NT2/D1 (cell line): Measurements from ENCODE around the gene CACNA1A.

ENCODE experiments used
- SUZ12 ChIP-seq: IDR thresholded peaks from 2 replicates; pipeline ENCODE4 v1.6.1; 2011; ENCODE audit not compliant: insufficient read length, insufficient read depth; ENCODE audit errors: extremely low read depth
- YY1 ChIP-seq: IDR thresholded peaks from 2 replicates; pipeline ENCODE4 v1.6.1; 2011; ENCODE audit not compliant: insufficient read length, insufficient read depth
- ZNF274 ChIP-seq: IDR thresholded peaks from 2 replicates; pipeline ENCODE4 v1.6.1; 2011; ENCODE audit warnings: mild to moderate bottlenecking, low read depth, low read length

DNA sequence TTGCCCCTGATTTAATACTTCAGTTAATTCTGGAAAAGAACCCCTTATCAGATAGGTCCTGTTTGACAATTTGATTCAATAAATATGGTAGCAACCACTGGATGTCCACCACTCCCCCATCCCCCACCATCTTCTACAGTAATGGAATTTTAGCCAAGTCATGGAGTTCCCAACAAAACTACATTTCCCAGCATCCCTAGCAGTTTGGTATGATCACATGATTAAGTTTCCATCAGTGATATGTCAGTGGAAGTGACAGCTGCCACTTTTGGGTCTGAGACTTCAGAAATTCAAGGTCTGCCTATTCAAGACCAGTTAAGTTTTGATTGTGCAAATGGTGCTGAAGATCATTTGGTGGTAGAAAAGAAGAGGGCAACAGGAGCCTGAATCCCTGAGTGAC, 85.5 kb downstream of the CACNA1A start:
- TF ChIP-seq ZNF274 (no peak), YY1 (no peak), SUZ12 (no peak)
